LNCaP clone FGC (cell line): ENCODE data around the gene ANKRD35.

ENCODE experiments used
- DNase-seq: peaks from one replicate; pipeline ENCODE4 v3.0.0-alpha.2; 2011; ENCODE audit warnings: low read depth
- H3K4me3 ChIP-seq: 2 replicates; pipeline ENCODE4 v1.5.1; 2011; ENCODE audit warnings: mild to moderate bottlenecking, low read depth, low read length, control low read depth
- TF ChIP-seq, protein P1 (sequence below): IDR thresholded peaks from 2 replicates; pipeline ENCODE4 v1.5.1; 2012; ENCODE audit warnings: mild to moderate bottlenecking; ENCODE audit not compliant: control insufficient read depth, insufficient read depth; ENCODE audit errors: extremely low read depth

The ANKRD35 gene

DNA sequence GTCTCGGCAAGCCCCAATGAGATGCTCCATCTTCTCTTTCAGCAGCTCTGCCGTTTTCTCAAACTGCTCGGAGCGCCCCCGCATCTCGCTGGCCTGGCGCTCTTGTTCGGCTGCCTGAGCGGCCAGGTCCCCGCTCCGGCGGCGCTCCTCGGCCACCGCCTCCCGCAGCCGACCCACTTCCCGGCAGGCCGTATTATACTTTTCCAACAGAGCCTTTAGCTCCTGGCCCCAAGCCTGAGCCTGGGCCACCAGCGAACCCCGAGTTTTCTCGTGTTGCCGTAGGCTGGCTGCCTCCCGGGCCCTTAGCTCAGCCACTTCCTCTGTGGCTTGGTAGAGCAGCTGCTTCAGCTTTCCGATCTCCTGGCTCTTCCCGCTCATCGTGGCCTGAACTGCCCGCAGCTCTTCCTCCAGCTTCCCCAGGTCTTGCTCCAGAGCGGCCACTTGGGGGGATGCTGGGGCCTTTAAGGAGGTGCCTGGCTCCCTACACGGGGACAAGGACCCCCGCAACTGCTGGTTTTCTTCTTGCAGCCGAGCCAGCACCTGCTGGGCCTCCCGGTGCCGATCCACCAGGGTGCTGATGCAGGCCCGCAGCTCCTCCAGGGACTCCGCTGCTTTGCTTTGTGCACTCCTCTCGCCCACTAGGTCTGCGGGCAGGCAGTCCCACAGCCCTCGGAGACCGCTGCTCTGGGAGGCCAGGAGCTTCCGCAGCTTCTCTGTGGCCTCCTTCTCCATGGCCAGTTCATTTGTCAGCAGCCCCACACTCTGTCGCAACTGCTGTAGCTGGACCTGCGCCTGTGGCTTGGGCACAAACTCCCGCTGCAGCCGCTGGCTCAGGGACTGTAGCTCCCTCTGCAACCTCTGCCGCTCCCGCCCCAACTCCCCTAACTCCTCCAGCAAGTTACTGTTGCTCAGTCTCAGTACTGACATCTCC is 13.4 kb downstream of the ANKRD35 start:
- H3K4me3 ChIP-seq: no peak overlapping the region
- TF ChIP-seq, protein P1, sequence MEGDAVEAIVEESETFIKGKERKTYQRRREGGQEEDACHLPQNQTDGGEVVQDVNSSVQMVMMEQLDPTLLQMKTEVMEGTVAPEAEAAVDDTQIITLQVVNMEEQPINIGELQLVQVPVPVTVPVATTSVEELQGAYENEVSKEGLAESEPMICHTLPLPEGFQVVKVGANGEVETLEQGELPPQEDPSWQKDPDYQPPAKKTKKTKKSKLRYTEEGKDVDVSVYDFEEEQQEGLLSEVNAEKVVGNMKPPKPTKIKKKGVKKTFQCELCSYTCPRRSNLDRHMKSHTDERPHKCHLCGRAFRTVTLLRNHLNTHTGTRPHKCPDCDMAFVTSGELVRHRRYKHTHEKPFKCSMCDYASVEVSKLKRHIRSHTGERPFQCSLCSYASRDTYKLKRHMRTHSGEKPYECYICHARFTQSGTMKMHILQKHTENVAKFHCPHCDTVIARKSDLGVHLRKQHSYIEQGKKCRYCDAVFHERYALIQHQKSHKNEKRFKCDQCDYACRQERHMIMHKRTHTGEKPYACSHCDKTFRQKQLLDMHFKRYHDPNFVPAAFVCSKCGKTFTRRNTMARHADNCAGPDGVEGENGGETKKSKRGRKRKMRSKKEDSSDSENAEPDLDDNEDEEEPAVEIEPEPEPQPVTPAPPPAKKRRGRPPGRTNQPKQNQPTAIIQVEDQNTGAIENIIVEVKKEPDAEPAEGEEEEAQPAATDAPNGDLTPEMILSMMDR: no peak
- DNase-seq: no peak

DNA sequence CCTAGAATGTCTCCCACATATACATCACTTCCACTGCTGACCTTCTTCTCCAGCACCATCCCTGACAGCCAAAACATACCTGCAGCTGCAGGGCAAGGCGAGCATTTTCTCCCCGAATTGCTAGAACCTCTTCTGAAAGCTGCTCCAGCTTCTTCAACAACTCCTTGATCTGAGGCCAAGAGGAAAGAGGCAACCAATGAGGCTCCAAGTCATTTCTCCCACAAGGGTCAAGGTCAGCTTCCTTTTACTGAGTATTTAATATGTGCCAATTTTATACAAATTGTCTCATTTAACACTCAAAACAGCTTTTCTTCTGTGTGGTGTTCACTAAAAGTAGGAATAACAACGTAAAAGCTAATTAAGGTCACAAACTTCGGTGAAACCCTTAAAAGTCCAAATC is 17.4 kb downstream of the ANKRD35 start:
- no peak overlapping the region for H3K4me3 ChIP-seq
- DNase-seq: no peak
- TF ChIP-seq, protein P1: no peak

DNA sequence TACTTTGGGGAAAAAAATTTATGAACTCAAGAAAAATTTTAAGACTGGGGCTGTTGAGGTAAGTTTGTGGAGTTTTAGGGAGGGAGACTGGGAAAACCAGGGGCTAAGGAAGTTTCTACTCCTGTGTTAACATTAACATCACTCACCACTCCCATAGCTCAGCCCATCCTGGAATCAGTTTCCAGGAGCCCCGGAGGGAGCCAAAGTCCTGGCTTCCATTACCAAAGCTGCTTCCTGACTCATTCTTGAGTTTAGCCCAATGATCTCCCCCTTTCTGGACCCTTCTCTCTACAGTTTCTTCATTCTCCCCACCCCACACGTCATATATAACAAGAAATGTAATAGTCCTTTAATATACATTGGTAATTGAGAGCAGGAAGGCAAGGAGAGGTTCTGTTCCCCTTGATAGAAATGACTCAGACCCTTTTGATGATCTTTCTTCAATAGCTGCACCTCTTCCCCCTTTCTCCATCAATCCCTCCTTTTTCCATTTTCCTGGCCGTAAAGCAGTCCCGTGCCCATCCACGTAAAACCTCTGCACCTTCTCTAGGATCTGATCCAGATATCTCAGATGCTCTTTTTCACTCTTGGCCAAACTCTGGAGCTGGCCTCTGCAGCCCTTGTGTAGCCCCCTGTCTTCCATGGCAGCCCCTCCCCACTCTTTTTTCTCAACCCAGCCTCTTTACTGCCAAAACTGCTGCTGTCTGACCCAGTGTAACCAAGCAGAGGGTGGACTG is 22.2 kb downstream of the ANKRD35 start:
- no peak overlapping the region for H3K4me3 ChIP-seq
- TF ChIP-seq, protein P1: no peak
- no peak for DNase-seq

DNA sequence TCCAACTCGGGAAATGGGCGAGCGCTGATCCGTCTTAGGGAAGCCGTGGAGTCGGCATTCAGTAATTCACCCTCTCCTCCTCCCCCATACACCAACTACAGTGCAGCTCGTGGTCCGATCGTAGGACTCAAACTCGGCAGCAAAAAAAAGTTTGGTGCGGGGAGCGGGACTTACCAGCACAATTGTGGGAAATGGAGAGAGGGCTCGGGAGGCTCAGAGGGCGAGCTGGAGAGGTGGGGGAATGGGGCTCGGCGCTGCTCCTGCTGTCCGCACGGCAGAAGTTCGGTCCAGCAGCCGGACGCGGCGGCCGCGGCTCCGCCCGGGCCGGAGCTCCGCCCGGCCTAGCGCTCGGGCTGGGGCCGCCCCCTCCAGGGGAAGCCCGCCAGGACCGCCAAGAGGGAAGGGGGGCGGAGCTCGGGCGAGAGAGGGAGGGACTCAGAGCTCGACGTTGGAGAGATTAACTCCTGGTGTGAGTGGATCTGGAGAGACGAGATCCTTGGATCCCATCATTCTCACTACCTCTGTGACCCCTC is 26.1 kb downstream of the ANKRD35 start:
- peak; percentile 64 for DNase-seq
- H3K4me3 ChIP-seq: peak overlapping the region; percentile 92
- TF ChIP-seq, protein P1: no peak

DNA sequence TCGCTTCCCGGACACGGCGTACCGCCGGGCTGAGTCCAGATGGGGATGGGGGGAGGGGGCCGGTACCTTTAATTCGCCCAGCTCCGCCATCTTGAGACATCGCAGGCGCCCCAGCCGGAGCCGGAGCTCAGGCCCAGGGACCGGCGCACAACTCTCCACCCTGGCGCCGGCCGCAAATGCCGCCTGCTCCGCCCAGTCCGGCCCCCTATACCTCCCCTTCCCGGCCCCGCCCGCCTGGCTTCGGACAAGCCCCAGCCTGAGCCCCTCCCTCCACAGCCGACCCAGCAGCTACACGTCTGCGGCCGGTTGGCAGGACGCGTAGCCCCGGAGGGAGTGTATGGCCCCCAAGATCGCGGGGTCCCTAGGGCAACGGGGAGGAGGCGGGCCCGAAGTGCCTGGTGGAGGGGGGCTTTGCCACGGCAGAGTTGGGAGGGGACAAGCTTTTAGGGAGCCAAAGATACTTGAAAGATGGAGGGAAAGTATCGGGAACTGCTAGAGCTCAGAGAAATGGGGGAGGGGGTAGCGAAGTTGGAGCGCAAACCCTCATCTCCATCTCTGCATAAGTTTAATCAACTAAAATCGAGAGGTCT is 26.7 kb downstream of the ANKRD35 start, which contains the start of gene PIAS3:
Gene PIAS3, minus strand, starts transcription at position 181 of the 590 bp plus-strand sequence. Its CDS starts 91 bp downstream, at position 90.
- peak within 1 kb of the TSS; percentile 92 for H3K4me3 ChIP-seq
- DNase-seq: peak; percentile 81
- TF ChIP-seq, protein P1: no peak

DNA sequence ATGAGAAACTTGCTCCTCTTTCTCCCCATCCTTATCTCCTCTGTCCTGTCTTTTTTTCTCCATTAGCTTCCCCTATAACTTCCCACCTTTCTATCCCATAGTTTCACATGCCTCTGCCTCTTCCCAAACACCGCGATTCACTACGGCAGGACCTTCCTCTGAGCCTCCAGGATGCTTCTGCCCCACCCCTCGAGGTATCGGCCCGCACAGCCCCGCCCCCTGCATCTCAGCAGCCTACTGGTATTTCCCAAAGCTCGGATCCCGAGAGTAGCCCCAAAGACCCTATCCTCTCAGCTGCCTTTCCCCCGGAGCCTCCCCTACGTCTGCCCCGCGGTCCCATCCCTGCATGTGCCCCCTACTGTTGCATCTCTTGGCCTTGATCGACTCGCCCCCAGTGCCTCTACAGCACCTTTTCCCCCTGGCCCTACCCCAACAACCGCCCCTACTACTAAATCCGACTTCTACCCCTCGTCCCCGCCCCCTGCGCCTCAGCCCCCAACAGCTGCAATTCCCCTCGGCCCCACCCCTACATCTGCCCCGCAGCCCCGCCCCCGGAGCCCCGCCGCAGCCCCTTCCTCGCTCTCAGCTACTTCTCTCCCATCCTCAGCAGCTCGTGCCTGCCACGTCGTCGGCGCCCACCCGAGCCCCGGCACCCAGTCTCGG is 27.3 kb downstream of the ANKRD35 start:
- TF ChIP-seq, protein P1: peak; percentile 10; the same call in 1 of the 2 replicates
- H3K4me3 ChIP-seq: peak overlapping the region; percentile 92
- no peak for DNase-seq
